ENCODE results near the gene DRAM1.

DRAM1 gene

GRCh38 chr12:101941306-101942249 is 64.2 kb downstream of the DRAM1 start:
- DNase-seq (ENCODE audit: low spot score): no peak

DNA sequence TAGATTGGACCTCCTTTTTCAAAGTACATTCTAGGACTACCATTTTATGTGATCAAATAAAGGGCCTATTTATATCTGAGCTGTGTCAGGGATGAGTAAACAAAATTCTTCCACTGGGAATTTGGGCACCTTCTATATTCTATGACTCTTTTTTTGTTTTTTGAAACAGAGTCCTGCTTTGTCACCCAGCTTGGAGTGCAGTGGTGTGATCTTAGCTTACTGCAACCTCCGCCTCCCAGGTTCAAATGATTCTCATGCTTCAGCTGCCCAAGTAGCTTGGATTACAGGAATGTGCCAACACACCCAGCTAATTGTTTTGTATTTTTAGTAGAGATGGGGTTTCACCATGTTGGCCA is 64.8 kb downstream of the DRAM1 start:
- no peak for DNase-seq (ENCODE audit: low spot score)

DNA sequence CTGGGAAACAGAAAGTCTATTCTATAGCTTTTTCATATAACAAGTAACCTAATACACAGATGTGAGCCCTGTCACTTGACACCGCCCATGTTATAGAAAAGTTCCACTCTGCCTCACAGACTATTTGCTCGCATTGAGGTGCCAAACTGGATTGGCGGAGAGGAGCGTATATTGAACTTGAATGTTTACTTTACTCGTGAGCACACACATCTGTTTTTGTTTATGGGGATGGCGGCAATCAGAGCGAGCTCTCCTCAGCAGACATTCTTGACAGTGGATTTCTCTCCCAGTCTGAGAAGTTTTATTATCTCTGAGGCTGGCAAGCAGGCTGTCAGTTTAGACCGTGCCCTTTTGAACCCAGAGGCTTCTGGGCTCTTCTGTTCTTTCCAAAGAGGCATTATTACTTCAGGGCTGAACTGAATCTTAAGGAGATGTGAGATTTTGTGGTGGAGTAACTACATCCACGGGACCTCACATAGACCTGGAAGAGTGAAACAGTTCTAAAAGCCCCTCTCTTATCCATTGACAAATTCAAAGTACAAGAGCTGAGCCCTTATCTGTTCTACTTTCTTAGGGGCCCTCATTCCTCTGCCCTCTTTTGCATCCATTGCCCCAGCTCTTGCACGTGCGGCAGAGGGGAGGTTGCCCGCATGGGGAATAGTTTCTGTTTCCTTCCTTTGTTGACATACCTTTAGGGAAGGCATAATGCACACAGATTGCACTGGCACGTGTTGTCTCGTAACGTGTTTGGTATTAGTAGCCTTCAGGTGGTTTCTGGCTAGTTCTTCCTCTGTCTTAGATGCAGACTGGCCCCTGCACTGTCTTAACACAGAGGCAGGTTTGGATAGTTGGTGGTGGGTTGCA is 68.2 kb downstream of the DRAM1 start:
- DNase-seq (ENCODE audit: low spot score): no peak

DNA sequence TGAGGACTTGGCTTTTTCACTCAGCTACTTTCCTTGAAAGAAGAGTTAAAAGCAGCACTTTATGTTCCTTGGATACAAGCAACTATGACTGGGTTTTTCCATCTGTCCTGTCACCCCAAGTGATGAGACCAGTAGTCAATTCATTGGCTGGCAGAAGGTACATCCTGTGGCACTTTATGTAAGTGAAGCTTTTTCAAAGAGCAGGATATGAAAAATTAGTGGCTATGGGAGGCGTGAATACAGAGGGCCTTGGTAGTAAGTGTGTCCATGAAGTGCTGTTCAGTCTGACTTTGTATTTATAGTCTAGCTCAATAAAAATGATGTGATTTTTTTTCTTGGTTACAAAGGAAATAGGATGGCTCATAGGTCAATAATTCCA is 68.8 kb downstream of the DRAM1 start:
- DNase-seq (ENCODE audit: low spot score): no peak

- DNase-seq (ENCODE audit: low spot score): no peak
These were observed 69.9 kb downstream of the DRAM1 start for GRCh38 chr12:101947316-101947715.

- DNase-seq (ENCODE audit: low spot score): no peak
These were observed 71.0 kb downstream of the DRAM1 start for GRCh38 chr12:101948365-101948764.

DNA sequence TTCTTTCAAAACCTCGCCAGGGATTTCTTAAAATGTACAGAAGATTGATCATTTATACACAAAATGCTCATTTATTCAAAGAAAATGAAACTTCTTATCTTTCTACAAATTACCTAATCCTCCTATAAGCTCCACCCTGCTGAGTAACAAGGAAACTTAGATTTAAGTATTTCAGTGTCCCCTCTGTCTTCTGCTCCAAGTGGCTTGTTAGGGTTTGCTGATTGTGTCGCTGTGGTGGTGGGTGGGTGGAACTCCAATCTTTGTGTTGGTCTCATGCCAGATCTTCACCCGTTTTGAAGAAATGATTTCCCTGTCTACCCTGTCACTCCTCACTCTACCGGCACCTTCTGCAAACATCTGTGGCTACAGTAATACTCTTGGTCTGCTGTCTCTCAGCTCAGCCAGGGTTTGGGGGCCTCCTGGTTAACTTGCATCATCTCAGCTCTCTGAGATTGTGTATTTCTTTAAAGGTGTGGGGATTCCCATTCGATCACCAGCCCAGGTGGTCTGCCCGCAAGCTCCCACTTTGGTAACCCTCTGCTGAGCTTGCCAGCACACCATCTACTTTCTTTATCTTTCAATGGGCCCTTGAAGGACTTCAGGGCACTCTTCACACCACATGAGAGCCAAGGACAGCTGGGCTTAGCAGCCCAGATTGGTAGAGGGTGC is 73.8 kb downstream of the DRAM1 start:
- no peak for DNase-seq (ENCODE audit: low spot score)

DNA sequence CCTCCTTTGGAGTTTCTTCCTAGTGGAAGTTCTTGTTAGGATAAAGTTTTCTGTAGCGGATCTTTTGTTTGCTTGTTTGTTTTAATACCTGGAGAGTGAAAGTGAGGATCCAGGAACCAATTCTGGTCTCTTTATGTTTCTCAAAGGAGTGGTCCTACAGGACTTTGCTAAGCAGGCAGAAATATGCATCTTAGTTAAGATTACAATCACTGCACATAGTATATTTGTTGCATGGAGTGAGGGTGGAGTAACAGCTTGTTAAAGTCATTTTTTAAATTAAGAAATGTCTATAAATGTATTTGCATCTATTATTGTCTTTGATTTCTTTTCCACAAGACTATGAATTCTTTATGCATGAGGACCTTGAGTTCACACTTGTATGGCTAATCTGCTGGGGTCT is 76.7 kb downstream of the DRAM1 start:
- DNase-seq (ENCODE audit: low spot score): no peak

GRCh38 chr12:101954676-101955075 is 77.3 kb downstream of the DRAM1 start:
- DNase-seq (ENCODE audit: low spot score): no peak

- DNase-seq (ENCODE audit: low spot score): no peak
These were observed 80.0 kb downstream of the DRAM1 start for GRCh38 chr12:101957252-101957959.

GRCh38 chr12:101959607-101960006 is 82.2 kb downstream of the DRAM1 start:
- no peak for DNase-seq (ENCODE audit: low spot score)

- no peak for DNase-seq (ENCODE audit: low spot score)
These were observed 85.1 kb downstream of the DRAM1 start for GRCh38 chr12:101962486-101962885.

GRCh38 chr12:101963697-101964096 is 86.3 kb downstream of the DRAM1 start:
- DNase-seq (ENCODE audit: low spot score): no peak

DNA sequence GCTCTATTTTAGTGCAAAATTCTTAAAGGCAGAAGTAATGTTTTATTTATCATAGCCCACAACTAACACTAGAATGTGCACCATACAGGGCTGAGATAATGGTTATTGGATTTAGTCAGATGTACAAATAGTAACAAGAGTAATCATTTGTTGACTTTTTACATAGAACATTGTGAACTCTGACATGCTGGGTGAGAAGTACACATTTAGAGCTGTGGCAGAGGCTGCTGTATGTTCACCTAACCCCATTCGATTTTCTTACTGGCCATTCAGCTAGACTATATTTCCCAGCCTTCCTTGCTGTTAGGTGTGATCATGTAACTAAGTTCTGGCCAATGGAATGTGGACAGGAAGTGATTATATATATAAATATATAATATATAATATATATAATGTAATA is 89.1 kb downstream of the DRAM1 start:
- no peak for DNase-seq (ENCODE audit: low spot score)

- DNase-seq (ENCODE audit: low spot score): no peak
These were observed 90.1 kb downstream of the DRAM1 start for GRCh38 chr12:101967506-101967905.

GRCh38 chr12:101968770-101969169 is 91.4 kb downstream of the DRAM1 start:
- no peak for DNase-seq (ENCODE audit: low spot score)
